Left ventricle myocardium inferior (tissue), 1 donor: Measurements from ENCODE around the gene ZNF740. TPM values are rescaled to one million over a fixed set of nuclear protein-coding genes. Genes with fewer than 3 reads are reported as not detected.

ENCODE experiments used
- DNase-seq: peaks from one replicate; pipeline ENCODE4 v3.0.0-alpha.2; 2020
- H3K27ac ChIP-seq: fragments of 200-600 bp; replicated peaks from 2 replicates; pipeline ENCODE4 v1.8.0; 2021
- H3K27me3 ChIP-seq: fragments of 200-600 bp; 2 replicates; pipeline ENCODE4 v1.8.0; 2021; ENCODE audit warnings: low read depth
- H3K36me3 ChIP-seq: fragments of 200-600 bp; 2 replicates; pipeline ENCODE4 v1.8.0; 2021
- H3K4me1 ChIP-seq: fragments of 200-600 bp; 2 replicates; pipeline ENCODE4 v1.8.0; 2021
- H3K4me3 ChIP-seq: fragments of 200-600 bp; 2 replicates; pipeline ENCODE4 v1.8.0; 2021; ENCODE audit warnings: mild to moderate bottlenecking, moderate library complexity
- H3K9me3 ChIP-seq: fragments of 200-600 bp; replicated peaks from 2 replicates; pipeline ENCODE4 v1.8.0; 2021
- intact Hi-C: fragments of 100-400 bp; cut with micrococcal nuclease; formaldehyde crosslinking; loops from one replicate; pipeline ENCODE4 v1.11.0; 2022
- total RNA-seq: library from RNA; stranded (reverse); fragmentation: NEBNext Ultra II Directional; extraction: Animal tissue kit (Norgen Biotek cat#: 25700); gene quantifications from one replicate; pipeline ENCODE4 v1.2.1, GENCODE V29; 2021
- TF ChIP-seq, protein P1 (sequence below): fragments of 200-600 bp; IDR thresholded peaks from 2 replicates; pipeline ENCODE4 v1.8.0; 2021; ENCODE audit warnings: antibody characterized with exemption, mild to moderate bottlenecking, borderline replicate concordance
- donor health status: DM: no; HTN: yes; CAD: no; lungs with severe emphysema.

The ZNF740 gene
- total RNA-seq, 1 donor from 2014 or later, result 26.5 TPM

DNA sequence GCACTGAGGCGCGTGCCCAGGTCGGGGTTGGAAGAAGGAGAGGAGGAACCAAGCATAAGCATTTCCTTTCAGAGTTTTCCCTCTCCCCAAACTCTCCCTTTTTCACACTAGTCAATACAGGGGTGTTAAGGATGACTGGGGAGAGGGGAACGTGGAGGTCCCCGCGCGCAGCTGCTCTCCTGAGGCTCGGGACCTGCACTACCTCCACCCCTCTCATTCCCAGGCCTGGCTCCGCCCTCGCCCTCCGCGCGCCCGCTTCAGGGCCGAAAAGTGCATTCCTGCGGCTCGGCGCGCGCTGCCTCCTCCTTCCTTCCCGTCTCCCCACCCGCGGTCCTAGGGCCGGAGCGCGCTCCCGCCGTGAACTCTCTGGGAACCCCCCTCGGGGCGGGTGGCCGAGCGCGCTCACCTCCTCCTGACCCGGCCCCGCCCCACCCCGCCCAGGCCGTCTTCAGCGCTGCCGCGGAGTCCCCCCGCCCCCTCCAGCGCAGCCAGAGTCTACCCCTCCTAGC is 40.2 kb downstream of the ZNF740 start:
- Histone ChIP-seq H3K9me3 (no peaks in the 10 kb centered on the region), H3K4me1 (peaks cover 87% of the 10 kb centered on the region), H3K27me3 (no peaks in the 10 kb centered on the region), H3K27ac (peak overlapping the region; percentile 100), H3K36me3 (no peaks in the 10 kb centered on the region), H3K4me3 (peak overlapping the region; percentile 84)
- DNase-seq, result peak; percentile 95
- TF ChIP-seq, protein P1, sequence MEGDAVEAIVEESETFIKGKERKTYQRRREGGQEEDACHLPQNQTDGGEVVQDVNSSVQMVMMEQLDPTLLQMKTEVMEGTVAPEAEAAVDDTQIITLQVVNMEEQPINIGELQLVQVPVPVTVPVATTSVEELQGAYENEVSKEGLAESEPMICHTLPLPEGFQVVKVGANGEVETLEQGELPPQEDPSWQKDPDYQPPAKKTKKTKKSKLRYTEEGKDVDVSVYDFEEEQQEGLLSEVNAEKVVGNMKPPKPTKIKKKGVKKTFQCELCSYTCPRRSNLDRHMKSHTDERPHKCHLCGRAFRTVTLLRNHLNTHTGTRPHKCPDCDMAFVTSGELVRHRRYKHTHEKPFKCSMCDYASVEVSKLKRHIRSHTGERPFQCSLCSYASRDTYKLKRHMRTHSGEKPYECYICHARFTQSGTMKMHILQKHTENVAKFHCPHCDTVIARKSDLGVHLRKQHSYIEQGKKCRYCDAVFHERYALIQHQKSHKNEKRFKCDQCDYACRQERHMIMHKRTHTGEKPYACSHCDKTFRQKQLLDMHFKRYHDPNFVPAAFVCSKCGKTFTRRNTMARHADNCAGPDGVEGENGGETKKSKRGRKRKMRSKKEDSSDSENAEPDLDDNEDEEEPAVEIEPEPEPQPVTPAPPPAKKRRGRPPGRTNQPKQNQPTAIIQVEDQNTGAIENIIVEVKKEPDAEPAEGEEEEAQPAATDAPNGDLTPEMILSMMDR, result no peak
- intact Hi-C loops, result no loop called here

DNA sequence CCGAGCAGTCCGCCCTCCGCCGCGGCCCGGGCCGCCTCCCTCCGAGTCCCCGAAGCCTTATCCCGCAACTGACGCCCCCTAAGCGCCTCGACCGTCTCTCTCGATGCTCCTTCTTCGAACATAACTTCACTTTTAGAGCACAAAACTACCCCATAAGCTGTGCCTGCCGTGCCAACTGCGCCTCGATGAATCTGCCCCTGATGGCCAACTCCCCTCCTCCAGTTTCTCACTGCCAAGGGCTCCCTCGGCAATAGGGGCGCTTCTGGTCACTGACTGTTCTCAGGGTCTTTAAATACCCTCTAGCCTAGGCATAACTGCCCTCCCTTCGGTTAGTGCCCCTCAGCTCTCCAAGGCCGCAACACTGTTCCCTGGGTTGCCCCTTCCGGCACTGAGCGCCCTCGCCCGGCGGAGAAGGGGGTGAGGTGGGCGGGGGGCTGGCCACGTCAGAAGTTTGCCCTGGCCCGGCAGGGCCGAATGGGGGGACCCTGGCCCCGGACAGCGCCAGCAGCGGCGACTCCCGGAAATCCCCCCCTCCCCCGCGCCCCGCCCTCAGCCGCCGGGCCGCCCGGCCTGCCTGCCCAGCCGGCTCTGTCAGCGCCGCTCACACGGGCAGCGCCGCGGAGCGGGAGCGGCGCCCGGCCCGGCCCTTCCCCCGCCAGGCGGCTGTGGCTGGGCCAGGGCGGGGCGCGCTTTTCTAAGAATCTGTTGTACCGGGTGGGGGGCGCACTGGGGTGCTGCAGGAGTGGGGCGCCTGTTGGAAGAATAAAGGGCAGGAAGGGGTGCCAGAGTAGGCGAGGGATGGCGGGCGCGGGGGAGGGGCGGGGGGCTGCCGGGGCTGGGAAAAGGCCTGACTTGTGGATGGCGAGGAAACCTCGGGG is 40.9 kb downstream of the ZNF740 start:
- H3K27ac ChIP-seq, result peak overlapping the region; percentile 100
- DNase-seq, result peak; percentile 81
- no peaks in the 10 kb centered on the region for H3K27me3 ChIP-seq
- no peaks in the 10 kb centered on the region for H3K9me3 ChIP-seq
- H3K4me3 ChIP-seq, result peak overlapping the region; percentile 84
- no peaks in the 10 kb centered on the region for H3K36me3 ChIP-seq
- TF ChIP-seq, protein P1, result peak; percentile 43
- intact Hi-C loops, result no loop called here
- H3K4me1 ChIP-seq, result peaks cover 80% of the 10 kb centered on the region

DNA sequence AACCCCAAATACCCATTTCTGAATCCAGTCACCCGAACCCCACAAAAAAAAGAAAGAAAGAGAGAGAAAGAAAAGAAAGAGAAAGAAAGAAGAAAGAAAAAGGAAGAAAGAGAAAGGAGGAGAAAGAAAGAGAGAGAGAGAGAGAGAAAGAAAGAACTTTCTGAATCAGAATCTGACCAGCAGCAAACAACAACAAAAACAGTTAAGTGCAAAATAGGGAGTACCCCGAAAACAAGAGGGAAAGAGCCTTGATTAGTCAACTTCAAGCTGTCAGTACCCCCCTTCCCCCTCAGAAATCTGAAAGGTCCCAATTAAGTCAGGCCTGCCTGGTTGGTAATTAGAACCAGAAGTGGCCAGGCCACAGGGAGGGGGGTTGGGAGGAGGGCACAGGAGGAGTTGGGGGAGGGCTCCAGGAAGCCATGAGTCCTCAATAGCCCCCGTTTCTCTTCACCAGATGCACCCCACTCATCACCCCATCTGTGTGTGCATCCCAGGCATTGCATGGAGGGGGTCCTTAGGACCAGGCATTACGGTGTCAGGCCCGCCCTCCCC is 41.7 kb downstream of the ZNF740 start:
- no peak for DNase-seq
- intact Hi-C loops, result no loop called here
- peaks cover 72% of the 10 kb centered on the region for H3K4me1 ChIP-seq

DNA sequence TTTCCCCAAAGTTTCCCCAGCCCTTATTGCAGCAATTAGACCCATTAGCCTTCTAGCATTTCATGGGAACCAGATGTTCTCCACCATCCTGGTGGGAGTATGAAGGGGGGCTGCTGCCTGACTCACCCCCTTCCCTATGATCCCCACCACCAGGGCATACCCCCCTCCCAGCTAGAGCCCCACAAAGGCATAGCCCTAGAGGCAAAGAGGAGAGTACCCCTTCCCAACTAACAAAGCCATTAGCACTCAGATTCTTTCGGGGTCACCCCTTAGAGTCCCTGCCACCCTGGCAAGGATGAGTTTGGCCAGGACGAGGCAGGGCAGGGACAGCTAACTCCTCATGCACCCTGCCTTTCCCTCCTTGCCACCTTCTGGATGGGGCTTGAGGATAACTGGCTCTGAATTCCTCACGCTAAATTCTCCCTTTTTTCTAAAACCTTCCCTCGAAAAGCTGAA is 42.3 kb downstream of the ZNF740 start:
- peaks cover 66% of the 10 kb centered on the region for H3K4me1 ChIP-seq
- intact Hi-C loops, result no loop called here
- peak overlapping the region; percentile 100 for H3K27ac ChIP-seq
- H3K4me3 ChIP-seq, result peak overlapping the region; percentile 2
- no peak for DNase-seq
- no peaks in the 10 kb centered on the region for H3K27me3 ChIP-seq
- H3K9me3 ChIP-seq, result no peaks in the 10 kb centered on the region
- H3K36me3 ChIP-seq, result no peaks in the 10 kb centered on the region
- TF ChIP-seq, protein P1, result no peak

More for the DNA sequence above, 41.7 kb downstream of the ZNF740 start:
- Histone ChIP-seq H3K4me3 (peak overlapping the region; percentile 84), H3K9me3 (no peaks in the 10 kb centered on the region), H3K36me3 (no peaks in the 10 kb centered on the region), H3K27me3 (no peaks in the 10 kb centered on the region), H3K27ac (peak overlapping the region; percentile 100)
- TF ChIP-seq, protein P1, result no peak

DNA sequence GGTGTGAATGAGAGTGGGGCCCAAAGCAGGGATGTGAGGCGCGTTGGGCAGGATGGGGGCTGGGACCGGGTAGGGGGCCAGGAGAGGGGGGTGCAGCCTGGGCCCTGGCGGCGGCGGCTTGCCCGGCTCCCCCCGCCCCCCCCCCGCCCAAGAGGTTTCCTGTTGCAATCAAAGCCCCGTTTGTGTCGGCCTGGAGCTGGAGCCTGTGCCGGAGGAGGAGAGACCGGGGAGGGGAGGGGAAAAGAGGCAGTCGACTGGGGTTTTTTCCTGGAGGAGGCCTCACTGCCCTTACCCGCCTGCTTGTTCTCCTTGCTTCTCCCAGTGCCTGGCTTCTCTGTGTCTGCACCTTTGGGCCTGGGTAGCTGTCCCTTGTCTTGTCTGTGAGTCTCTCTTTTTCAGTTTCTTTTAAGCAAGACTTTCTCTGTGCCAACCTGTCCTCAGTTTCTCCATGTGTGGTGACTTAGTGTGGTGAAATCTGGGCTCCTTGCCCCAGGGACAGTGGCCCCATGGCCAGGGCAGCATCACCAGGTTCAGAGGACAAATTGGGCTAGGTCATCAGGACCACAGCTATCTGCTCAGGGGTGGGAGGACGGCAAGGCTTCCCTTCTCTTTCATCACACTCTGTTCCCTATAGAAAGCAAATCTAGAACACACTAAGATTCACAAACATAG is 43.0 kb downstream of the ZNF740 start:
- H3K4me1 ChIP-seq, result peaks cover 59% of the 10 kb centered on the region
- H3K4me3 ChIP-seq, result peak overlapping the region; percentile 2
- intact Hi-C loops, result no loop called here
- no peaks in the 10 kb centered on the region for H3K9me3 ChIP-seq
- TF ChIP-seq, protein P1, result no peak
- H3K36me3 ChIP-seq, result no peaks in the 10 kb centered on the region
- H3K27ac ChIP-seq, result peak overlapping the region; percentile 100
- H3K27me3 ChIP-seq, result no peaks in the 10 kb centered on the region
- peak; percentile 42 for DNase-seq
